Renal cortex interstitium (tissue), 15 donors: ENCODE data around the gene RBM8A. TPM values are rescaled to one million over a fixed set of nuclear protein-coding genes. Genes with fewer than 3 reads are reported as not detected.

Experiments
- DNase-seq, 11 donors: peaks; one replicate each; pipeline ENCODE4 v3.0.0-alpha.2; 2013; ENCODE audit warnings: low read depth in 9 of 11, low spot score in 4 of 11; ENCODE audit errors: extremely low read depth in 1 of 11
- long read RNA-seq, 16 experiments: transcript quantifications; one replicate each; lab custom pipeline, GENCODE V29; 2026
- polyA plus RNA-seq, 3 donors: library from polyadenylated mRNA; unstranded; fragments of 120-200 nt; gene quantifications; one replicate each; pipeline ENCODE4 v1.2.1, GENCODE V29; 2013; ENCODE audit not compliant: insufficient read length in 3 of 3

RBM8A gene
- 100 to 1,000 TPM; 168 to 219 (median 214) TPM for polyA plus RNA-seq
- long read RNA-seq, donor 1, full-length matches to known transcripts: 51 of 66 reads
- long read RNA-seq, donor 1, partial matches to known transcripts: 0 of 66 reads
- long read RNA-seq, donor 1, other reads (novel, unspliced or antisense): 15 of 66 reads
- long read RNA-seq, donor 2, full-length matches to known transcripts: 54 of 76 reads
- long read RNA-seq, donor 2, partial matches to known transcripts: 14 of 76 reads
- long read RNA-seq, donor 2, other reads (novel, unspliced or antisense): 8 of 76 reads
- long read RNA-seq, donor 3, full-length matches to known transcripts: 95 of 132 reads
- long read RNA-seq, donor 3, partial matches to known transcripts: 14 of 132 reads
- long read RNA-seq, donor 3, other reads (novel, unspliced or antisense): 23 of 132 reads
- long read RNA-seq, donor 4, full-length matches to known transcripts: 50 of 84 reads
- long read RNA-seq, donor 4, partial matches to known transcripts: 24 of 84 reads
- long read RNA-seq, donor 4, other reads (novel, unspliced or antisense): 10 of 84 reads
- long read RNA-seq, donor 5: 0 reads
- long read RNA-seq, donor 6, full-length matches to known transcripts: 67 of 95 reads
- long read RNA-seq, donor 6, partial matches to known transcripts: 16 of 95 reads
- long read RNA-seq, donor 6, other reads (novel, unspliced or antisense): 12 of 95 reads
- long read RNA-seq, donor 7, full-length matches to known transcripts: 83 of 145 reads
- long read RNA-seq, donor 7, partial matches to known transcripts: 46 of 145 reads
- long read RNA-seq, donor 7, other reads (novel, unspliced or antisense): 16 of 145 reads
- long read RNA-seq, donor 8, full-length matches to known transcripts: 115 of 189 reads
- long read RNA-seq, donor 8, partial matches to known transcripts: 45 of 189 reads
- long read RNA-seq, donor 8, other reads (novel, unspliced or antisense): 29 of 189 reads
- long read RNA-seq, donor 9, full-length matches to known transcripts: 81 of 98 reads
- long read RNA-seq, donor 9, partial matches to known transcripts: 5 of 98 reads
- long read RNA-seq, donor 9, other reads (novel, unspliced or antisense): 12 of 98 reads
- long read RNA-seq, donor 10, full-length matches to known transcripts: 88 of 126 reads
- long read RNA-seq, donor 10, partial matches to known transcripts: 14 of 126 reads
- long read RNA-seq, donor 10, other reads (novel, unspliced or antisense): 24 of 126 reads
- long read RNA-seq, donor 11, full-length matches to known transcripts: 43 of 52 reads
- long read RNA-seq, donor 11, partial matches to known transcripts: 0 of 52 reads
- long read RNA-seq, donor 11, other reads (novel, unspliced or antisense): 9 of 52 reads
- long read RNA-seq, donor 12, full-length matches to known transcripts: 32 of 38 reads
- long read RNA-seq, donor 12, partial matches to known transcripts: 6 of 38 reads
- long read RNA-seq, donor 12, other reads (novel, unspliced or antisense): 0 of 38 reads
- long read RNA-seq, donor 13, full-length matches to known transcripts: 129 of 210 reads
- long read RNA-seq, donor 13, partial matches to known transcripts: 57 of 210 reads
- long read RNA-seq, donor 13, other reads (novel, unspliced or antisense): 24 of 210 reads
- long read RNA-seq, donor 14, full-length matches to known transcripts: 74 of 96 reads
- long read RNA-seq, donor 14, partial matches to known transcripts: 5 of 96 reads
- long read RNA-seq, donor 14, other reads (novel, unspliced or antisense): 17 of 96 reads
- long read RNA-seq, donor 15, full-length matches to known transcripts: 47 of 69 reads
- long read RNA-seq, donor 15, partial matches to known transcripts: 13 of 69 reads
- long read RNA-seq, donor 15, other reads (novel, unspliced or antisense): 9 of 69 reads
- long read RNA-seq, donor 16, full-length matches to known transcripts: 115 of 172 reads
- long read RNA-seq, donor 16, partial matches to known transcripts: 42 of 172 reads
- long read RNA-seq, donor 16, other reads (novel, unspliced or antisense): 15 of 172 reads

- peak; percentile 92 to 99 (median 98) for DNase-seq
Measured at GRCh38 chr1:145927063-145927886, at the start of gene RBM8A. Gene RBM8A, minus strand, starts transcription at chr1:145927484. Its CDS starts 58 bp downstream, at chr1:145927426.

DNA sequence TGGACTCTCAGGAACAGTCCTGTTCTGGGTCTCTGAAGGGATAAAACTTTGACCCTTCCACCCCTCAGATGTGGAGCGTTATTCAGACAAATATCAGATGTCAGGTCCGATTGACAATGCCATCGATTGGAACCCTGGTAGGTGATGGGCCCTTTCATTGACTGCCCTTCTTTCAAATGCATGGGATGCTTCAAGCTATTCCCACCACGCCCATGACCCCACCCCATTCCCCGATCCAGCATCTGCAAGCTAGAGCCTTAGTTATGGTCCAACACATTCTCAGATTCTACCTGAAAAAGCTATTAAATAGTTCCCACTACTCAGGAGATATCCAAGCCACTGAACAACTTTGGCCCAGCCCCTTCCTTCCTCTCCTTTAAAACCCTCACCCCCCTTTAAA, 49.7 kb upstream of the RBM8A start:
- DNase-seq: no peak

DNA sequence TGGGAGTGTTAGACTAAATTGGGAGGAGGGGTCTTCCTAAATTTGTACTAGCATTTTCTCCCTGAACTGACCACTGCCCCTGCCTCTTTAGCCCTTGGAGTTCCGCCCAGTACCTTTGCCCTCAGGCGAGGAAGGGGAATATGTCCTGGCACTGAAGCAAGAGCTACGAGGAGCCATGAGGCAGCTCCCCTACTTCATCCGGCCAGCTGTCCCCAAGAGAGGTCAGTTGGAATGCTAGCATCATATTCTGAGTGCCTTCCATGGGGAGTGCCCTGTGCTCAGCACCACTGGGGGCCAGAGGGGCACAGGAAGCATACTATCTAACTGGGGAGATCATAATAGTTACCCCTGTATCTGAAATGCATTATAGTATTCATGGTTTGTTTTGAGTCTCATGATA, 47.9 kb upstream of the RBM8A start:
- no peak for DNase-seq

DNA sequence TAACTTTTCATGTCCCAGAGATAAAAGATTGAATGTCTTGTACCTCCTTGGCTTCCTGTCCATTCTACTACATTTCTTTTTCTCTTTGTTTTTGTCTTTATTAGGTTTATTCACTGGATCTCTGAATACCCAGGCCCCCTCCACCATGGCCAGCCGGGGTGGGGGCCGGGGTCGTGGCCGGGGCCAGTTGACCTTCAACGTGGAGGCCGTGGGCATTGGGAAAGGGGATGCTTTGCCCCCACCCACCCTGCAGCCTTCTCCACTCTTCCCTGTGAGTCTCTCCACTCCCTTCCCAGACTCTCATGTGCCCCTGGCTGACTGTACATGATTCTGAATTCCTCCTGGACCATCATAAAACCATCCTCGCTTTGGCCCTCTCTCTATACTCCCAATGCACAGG, 47.4 kb upstream of the RBM8A start:
- DNase-seq: no peak

DNA sequence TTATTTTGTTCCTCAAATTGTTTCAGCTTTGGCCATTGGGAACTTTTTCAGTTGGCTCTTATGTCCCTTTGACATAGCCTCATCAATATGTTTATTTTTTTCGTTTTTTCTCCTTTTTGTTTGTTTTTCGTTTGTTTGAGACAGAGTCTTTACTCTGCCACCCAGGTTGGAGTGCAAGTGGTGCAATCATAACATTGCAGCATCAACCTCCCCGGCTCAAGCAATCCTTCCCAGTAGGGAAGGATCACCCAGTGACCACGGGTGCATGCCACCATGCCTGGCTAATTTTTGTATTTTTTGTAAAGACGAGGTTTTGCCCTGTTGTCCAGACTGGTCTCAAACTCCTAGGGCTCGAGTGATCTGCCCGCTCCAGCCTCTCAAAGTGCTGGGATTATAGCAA, 45.3 kb upstream of the RBM8A start:
- DNase-seq: no peak

DNA sequence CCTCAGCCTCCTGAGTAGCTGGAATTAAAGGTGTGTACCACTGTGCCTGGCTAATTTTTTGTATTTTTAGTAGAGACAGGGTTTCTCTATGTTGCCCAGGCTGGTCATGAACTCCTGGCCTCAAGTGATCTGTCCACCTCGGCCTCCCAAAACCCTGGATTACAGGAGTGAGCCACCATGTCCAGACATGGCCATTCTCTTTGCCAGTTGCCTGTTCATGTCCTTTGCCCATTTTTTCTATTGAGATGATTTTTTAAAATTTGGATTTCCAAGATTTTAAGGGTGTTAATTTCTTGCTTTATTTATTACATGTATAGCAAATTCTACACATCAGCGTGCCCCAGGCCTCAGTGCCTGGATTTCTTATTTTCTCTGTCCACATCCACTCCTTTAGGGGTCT, 40.0 kb upstream of the RBM8A start:
- no peak for DNase-seq

DNA sequence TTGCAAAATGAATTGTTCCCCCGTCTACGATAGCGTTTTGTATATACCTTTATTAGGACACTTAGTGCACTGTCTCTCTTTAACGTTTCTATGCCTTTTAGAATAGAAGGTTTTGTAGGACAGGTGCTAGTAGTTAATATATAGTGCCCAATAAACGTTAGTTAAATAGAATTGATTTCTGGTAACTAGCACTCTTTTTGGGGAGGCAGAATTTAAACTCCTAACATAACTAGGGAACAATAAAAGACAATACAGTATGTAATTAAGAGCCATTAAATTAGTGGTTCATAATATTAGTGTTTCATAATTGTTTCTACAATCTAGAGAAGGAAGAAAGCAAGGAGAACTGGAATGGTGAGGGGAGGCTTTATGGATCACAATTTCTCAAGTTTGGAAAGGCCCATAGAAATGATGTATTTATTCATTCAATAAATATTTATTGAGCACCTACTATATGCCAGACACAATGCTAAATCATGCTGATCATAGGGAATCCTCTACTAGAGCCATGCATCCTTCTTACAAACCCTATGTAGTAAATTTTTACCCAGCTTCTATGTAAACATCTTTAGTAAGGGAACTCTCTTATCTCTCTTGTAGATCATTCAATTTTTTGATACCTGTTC, 37.9 kb upstream of the RBM8A start:
- no peak for DNase-seq

DNA sequence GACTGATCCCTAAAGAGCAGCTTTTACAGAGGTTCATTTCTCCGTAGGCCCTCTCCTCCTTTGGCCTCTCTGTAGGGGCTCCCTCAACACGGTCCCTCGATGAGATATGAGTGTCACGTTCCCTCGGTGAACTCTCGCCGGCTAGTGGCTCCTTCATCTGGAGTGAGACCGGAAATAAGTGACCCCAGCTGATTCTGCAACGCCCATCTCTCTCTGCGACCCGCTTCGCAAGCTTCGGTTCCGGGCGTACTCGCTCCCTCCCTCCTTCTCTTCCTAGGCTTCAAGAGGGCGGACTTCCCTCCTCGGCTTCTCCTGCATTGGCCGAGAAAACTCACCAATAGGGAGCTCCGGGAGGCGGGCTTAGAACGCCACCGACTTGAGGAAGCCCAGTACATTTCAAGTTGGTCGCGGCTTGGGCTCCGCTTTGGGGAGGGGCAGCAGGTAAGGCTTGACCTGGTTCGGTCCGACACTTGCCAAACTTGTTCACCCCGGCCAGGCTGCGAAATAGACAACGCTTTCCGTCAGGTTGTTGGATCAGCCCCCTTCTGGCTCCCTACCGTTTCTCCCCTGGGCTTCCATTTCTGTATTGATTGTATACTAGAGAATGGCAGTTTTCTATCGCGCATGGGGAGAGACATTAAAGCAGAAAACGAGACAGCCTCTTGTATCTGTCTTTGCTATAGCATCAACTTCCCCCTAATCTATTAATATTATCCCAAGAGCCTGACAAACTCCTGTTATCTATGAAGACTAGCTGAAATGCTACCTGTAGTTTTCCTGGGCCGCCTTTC, 37.2 kb upstream of the RBM8A start, which contains the start of the genes ANKRD34A and POLR3GL:
Gene ANKRD34A, minus strand, starts transcription at position 248 of the 791 bp plus-strand sequence. CDS start 2,816 bp downstream, outside the sequence.
Gene POLR3GL, plus strand, starts transcription at position 363 of the 791 bp plus-strand sequence. CDS start 10,176 bp downstream, outside the sequence.
- peak; percentile 87 to 97 (median 94) for DNase-seq

DNA sequence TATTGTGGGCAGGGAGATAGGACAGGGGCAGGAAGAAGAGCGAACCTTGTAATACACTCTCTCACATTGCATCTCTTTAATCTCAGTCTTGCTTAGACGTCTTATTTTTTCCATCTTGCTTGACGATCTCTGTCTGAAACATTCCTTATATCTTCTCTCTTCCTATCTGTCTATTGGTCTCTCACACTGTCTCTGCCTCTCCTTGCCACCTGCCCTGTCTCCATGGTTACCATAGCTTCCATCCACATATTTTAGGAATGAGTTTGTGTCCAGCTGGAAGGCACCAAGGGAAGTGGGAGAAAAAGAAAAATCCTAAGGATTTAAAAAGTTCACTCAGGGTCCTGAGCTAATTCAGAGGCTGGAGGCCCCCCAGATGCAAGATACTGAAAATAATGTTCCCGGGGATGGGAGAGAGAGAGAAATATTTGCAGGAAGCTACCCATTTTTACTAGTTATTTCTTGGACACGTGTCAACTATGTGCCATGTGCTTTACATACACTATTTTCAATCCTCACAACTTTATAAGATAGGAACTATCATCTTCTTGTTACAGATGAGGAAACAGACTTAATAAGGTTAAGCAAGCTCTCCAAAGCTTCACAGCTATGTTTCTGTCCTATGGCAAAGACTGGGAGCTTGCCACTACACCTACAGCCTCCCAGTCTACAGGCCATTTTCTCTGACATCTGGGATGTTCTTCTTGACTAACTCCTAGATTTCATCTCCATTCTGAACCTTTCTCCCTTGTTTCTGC, 36.2 kb upstream of the RBM8A start:
- no peak for DNase-seq

DNA sequence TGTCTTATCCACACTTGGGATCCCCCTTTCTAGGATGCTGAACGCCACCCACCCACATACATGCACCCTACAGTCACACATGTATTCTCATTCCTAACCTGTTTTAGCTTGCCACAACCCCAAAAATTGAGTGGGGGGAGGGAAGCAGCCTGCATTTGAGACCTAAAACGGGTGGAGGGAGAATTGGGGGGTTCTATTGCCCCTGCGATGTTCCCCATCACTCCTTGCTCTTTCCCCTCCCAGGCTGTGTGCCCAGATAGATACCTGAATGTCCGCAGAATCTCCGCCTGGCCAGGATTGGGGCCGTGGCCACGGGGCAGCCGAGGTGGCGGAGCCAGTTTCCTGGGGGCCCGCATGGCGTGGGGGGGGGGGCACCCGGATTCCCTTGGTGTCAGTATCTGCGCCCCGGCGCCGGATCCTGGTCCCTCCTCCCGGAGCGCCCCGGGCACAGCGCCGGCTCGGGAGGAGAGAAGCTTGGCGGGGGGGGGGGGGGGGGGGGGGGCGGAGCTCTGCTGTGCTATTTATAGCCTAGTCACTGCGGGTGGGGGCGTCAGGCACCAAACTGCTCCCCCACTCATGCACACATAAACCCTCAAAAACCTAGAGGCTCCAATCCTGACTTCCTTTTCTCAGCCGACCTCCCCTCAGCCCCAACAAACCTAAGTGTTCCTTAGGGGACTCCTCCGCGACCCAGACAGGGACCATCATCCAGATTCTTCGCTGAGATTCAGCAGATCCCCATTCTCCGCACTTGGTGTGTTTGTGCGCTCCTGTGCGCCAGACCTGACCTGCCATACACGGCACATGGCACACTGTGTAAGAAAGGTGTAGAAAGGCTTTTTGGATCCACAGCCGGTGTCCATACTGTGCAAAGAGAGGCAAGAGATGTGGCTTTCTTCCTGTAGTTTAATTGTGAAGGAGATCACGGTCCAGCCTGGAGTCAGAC, 35.1 kb upstream of the RBM8A start:
- DNase-seq: no peak

GRCh38 chr1:145961425-145962156, 34.3 kb upstream of the RBM8A start:
- no peak for DNase-seq

DNA sequence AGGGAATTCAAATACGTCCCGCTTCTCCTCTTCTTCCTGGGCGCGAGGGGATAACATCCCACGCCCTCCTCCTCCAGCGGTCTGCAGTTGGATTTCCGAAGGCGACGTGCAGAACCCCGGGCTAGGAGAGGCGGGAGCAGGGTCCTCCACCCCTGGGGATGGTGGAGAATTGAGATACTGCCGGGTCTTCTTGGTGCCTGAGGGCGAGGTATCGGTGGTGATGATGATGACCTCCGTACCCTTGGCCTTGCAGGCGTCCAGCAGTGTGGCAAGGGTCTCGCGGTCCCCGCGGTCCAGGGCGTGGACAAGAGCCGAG, 33.8 kb upstream of the RBM8A start:
- DNase-seq: no peak

DNA sequence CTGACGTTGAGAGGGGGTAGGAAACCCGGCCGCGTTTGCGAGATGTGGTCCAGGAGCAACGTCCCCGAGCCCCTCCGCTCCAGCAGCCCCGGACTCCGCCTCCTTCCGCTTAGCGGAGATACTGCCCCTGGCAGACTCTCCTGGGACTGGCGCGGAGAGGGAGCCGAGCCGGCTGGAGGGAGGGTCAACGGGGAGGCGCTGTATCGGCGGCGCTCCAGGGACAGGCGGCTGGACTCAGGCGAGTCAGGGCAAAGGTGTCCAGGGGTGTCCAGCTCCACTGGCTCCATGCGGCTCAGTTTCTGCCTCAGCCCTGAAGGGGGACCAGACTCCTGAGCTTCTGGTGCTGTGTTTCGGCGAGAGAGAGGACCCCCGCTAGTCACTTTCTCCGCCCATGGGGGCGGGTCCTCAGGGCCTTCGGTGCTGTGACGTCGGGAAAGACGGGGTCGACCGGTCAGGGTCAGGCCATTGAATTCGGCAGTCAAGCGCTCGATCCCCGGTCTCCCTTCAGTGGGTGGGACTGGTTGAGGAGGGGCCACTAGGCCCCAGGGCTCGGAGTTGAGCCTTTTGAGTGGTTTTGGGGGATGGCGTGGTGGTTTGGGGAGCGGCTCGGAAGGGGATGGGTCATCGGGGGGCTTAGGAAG, 33.3 kb upstream of the RBM8A start:
- DNase-seq: peak in 8 of 11 donors; percentile 69 to 83 (median 76)
